Measurements from ENCODE around the gene ABLIM1. TPM values are rescaled to one million over a fixed set of nuclear protein-coding genes. Genes with fewer than 3 reads are reported as not detected.

ABLIM1 gene
- polyA plus RNA-seq, 1 donor from 2014 or later = 10.1 TPM

DNA sequence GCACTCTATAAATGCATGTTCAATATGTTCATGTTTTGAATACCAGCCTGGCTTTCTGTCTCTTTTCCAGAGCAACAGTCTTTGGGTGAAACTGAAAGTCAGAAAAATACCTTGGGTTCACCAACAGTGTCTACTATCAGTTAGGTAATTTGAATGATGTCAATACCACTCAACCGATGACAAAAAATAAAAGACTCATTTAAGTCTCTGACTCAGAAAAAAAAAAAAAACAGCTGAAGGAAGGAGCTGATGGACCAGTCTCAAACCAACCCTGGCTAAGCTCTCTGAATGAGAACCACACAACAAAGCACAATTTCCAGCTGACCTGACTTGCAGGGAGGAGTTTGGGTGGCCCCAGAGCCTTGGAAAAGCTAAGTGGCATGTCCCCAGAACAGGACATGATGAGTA lies 42.5 kb downstream of the ABLIM1 start:
- TF ChIP-seq POLR2AphosphoS5 (IDR thresholded peaks at IDR 0.05) = no peak
- H3K9me3 ChIP-seq (ENCODE audit: low read length) = no peaks in the 10 kb centered on the region
- no peaks in the 10 kb centered on the region for H3K79me2 ChIP-seq (replicated peaks; ENCODE audit: insufficient read depth, low read length)
- H3F3A ChIP-seq (ENCODE audit: insufficient read depth, low read length, poor library complexity, severe bottlenecking) = no peaks in the 10 kb centered on the region
- no peak overlapping the region for H3K4me2 ChIP-seq (ENCODE audit: low read length)
- H3K4me3 ChIP-seq (ENCODE audit: low read length) = no peak overlapping the region
- H3K27ac ChIP-seq (ENCODE audit: low read length) = no peak overlapping the region
- H3K9ac ChIP-seq (ENCODE audit: low read length) = no peak overlapping the region
- H3K9me2 ChIP-seq (ENCODE audit: insufficient read depth, low read length) = no peaks in the 10 kb centered on the region
- no peaks in the 10 kb centered on the region for H4K20me1 ChIP-seq (ENCODE audit: insufficient read depth)
- no peak overlapping the region for H2AFZ ChIP-seq (ENCODE audit: low read depth, low read length)
- H3K36me3 ChIP-seq (ENCODE audit: insufficient read depth, low read length) = no peaks in the 10 kb centered on the region
- H3K27me3 ChIP-seq (ENCODE audit: insufficient read depth, low read depth, low read length) = no peaks in the 10 kb centered on the region

GRCh38 chr10:114613237-114613979 lies 44.7 kb downstream of the ABLIM1 start:
- Histone ChIP-seq H3K9me2 (ENCODE audit: insufficient read depth, low read length) (no peaks in the 10 kb centered on the region), H3K27ac (ENCODE audit: low read length) (no peak overlapping the region), H3K79me2 (replicated peaks; ENCODE audit: insufficient read depth, low read length) (no peaks in the 10 kb centered on the region), H3K4me2 (ENCODE audit: low read length) (no peak overlapping the region), H3K27me3 (ENCODE audit: insufficient read depth, low read depth, low read length) (no peaks in the 10 kb centered on the region), H3F3A (ENCODE audit: insufficient read depth, low read length, poor library complexity, severe bottlenecking) (no peaks in the 10 kb centered on the region), H3K9me3 (ENCODE audit: low read length) (no peaks in the 10 kb centered on the region), H3K9ac (ENCODE audit: low read length) (no peak overlapping the region), H2AFZ (ENCODE audit: low read depth, low read length) (no peak overlapping the region), H3K36me3 (ENCODE audit: insufficient read depth, low read length) (no peaks in the 10 kb centered on the region), H3K4me3 (ENCODE audit: low read length) (no peak overlapping the region), H4K20me1 (ENCODE audit: insufficient read depth) (no peaks in the 10 kb centered on the region)
- TF ChIP-seq, protein P1, sequence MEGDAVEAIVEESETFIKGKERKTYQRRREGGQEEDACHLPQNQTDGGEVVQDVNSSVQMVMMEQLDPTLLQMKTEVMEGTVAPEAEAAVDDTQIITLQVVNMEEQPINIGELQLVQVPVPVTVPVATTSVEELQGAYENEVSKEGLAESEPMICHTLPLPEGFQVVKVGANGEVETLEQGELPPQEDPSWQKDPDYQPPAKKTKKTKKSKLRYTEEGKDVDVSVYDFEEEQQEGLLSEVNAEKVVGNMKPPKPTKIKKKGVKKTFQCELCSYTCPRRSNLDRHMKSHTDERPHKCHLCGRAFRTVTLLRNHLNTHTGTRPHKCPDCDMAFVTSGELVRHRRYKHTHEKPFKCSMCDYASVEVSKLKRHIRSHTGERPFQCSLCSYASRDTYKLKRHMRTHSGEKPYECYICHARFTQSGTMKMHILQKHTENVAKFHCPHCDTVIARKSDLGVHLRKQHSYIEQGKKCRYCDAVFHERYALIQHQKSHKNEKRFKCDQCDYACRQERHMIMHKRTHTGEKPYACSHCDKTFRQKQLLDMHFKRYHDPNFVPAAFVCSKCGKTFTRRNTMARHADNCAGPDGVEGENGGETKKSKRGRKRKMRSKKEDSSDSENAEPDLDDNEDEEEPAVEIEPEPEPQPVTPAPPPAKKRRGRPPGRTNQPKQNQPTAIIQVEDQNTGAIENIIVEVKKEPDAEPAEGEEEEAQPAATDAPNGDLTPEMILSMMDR (IDR thresholded peaks at IDR 0.05; ENCODE audit: poor library complexity, severe bottlenecking) = no peak

- Histone ChIP-seq H3K9me2 (ENCODE audit: insufficient read depth, low read length) (no peaks in the 10 kb centered on the region), H3K9ac (ENCODE audit: low read length) (no peak overlapping the region), H3K9me3 (ENCODE audit: low read length) (no peaks in the 10 kb centered on the region), H3K4me2 (ENCODE audit: low read length) (no peak overlapping the region), H3K36me3 (ENCODE audit: insufficient read depth, low read length) (no peaks in the 10 kb centered on the region), H3K27ac (ENCODE audit: low read length) (no peak overlapping the region), H3K27me3 (ENCODE audit: insufficient read depth, low read depth, low read length) (no peaks in the 10 kb centered on the region), H2AFZ (ENCODE audit: low read depth, low read length) (no peak overlapping the region), H4K20me1 (ENCODE audit: insufficient read depth) (no peaks in the 10 kb centered on the region), H3K4me3 (ENCODE audit: low read length) (no peak overlapping the region), H3K79me2 (replicated peaks; ENCODE audit: insufficient read depth, low read length) (no peaks in the 10 kb centered on the region), H3F3A (ENCODE audit: insufficient read depth, low read length, poor library complexity, severe bottlenecking) (no peaks in the 10 kb centered on the region)
- no peak for TF ChIP-seq EZH2 (IDR thresholded peaks at IDR 0.05; ENCODE audit: borderline replicate concordance, insufficient read depth, low read length, poor library complexity, severe bottlenecking)
- no peak for TF ChIP-seq SMC3 (conservative IDR thresholded peaks at IDR 0.05; ENCODE audit: poor library complexity)
These were observed 46.5 kb downstream of the ABLIM1 start for GRCh38 chr10:114611617-114612016.

GRCh38 chr10:114609518-114610426 lies 48.3 kb downstream of the ABLIM1 start:
- Histone ChIP-seq H3K9ac (ENCODE audit: low read length) (no peak overlapping the region), H3K9me3 (ENCODE audit: low read length) (no peaks in the 10 kb centered on the region), H3K4me3 (ENCODE audit: low read length) (no peak overlapping the region), H3K9me2 (ENCODE audit: insufficient read depth, low read length) (no peaks in the 10 kb centered on the region), H3K36me3 (ENCODE audit: insufficient read depth, low read length) (no peaks in the 10 kb centered on the region), H3F3A (ENCODE audit: insufficient read depth, low read length, poor library complexity, severe bottlenecking) (no peaks in the 10 kb centered on the region), H3K4me2 (ENCODE audit: low read length) (no peak overlapping the region), H3K27me3 (ENCODE audit: insufficient read depth, low read depth, low read length) (no peaks in the 10 kb centered on the region), H3K79me2 (replicated peaks; ENCODE audit: insufficient read depth, low read length) (no peaks in the 10 kb centered on the region), H2AFZ (ENCODE audit: low read depth, low read length) (no peak overlapping the region), H4K20me1 (ENCODE audit: insufficient read depth) (no peaks in the 10 kb centered on the region), H3K27ac (ENCODE audit: low read length) (no peak overlapping the region)
- no peak for TF ChIP-seq SMC3 (conservative IDR thresholded peaks at IDR 0.05; ENCODE audit: poor library complexity)
- TF ChIP-seq, protein P1 (IDR thresholded peaks at IDR 0.05; ENCODE audit: poor library complexity, severe bottlenecking) = no peak
- TF ChIP-seq MXI1 (conservative IDR thresholded peaks at IDR 0.05; ENCODE audit: poor library complexity, severe bottlenecking) = no peak
- TF ChIP-seq, protein P2, sequence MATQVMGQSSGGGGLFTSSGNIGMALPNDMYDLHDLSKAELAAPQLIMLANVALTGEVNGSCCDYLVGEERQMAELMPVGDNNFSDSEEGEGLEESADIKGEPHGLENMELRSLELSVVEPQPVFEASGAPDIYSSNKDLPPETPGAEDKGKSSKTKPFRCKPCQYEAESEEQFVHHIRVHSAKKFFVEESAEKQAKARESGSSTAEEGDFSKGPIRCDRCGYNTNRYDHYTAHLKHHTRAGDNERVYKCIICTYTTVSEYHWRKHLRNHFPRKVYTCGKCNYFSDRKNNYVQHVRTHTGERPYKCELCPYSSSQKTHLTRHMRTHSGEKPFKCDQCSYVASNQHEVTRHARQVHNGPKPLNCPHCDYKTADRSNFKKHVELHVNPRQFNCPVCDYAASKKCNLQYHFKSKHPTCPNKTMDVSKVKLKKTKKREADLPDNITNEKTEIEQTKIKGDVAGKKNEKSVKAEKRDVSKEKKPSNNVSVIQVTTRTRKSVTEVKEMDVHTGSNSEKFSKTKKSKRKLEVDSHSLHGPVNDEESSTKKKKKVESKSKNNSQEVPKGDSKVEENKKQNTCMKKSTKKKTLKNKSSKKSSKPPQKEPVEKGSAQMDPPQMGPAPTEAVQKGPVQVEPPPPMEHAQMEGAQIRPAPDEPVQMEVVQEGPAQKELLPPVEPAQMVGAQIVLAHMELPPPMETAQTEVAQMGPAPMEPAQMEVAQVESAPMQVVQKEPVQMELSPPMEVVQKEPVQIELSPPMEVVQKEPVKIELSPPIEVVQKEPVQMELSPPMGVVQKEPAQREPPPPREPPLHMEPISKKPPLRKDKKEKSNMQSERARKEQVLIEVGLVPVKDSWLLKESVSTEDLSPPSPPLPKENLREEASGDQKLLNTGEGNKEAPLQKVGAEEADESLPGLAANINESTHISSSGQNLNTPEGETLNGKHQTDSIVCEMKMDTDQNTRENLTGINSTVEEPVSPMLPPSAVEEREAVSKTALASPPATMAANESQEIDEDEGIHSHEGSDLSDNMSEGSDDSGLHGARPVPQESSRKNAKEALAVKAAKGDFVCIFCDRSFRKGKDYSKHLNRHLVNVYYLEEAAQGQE (IDR thresholded peaks at IDR 0.05; ENCODE audit: borderline replicate concordance) = no peak
